Brain microvascular endothelial cell (primary cell): ENCODE data around the gene RBM4B.
A peak's percentile ranks its signal among the peaks of the same experiment; 100 is the strongest.
"Not testable (repeated sequence)": the region's sequence is repeated elsewhere in the genome, so short reads cannot be mapped to it uniquely, and the experiment has no call there.

Experiments used
- DNase-seq: peaks from one replicate; pipeline ENCODE4 v3.0.0-alpha.2; 2020
- H3K27ac ChIP-seq: fragments of 250-450 bp; sonication (Bioruptor Pico); 2 replicates; pipeline ENCODE4 v1.5.1; 2020; ENCODE audit warnings: mild to moderate bottlenecking, moderate library complexity
- H3K27me3 ChIP-seq: fragments of 250-450 bp; sonication (Bioruptor Pico); replicated peaks from 2 replicates; pipeline ENCODE4 v1.5.1; 2020; ENCODE audit warnings: mild to moderate bottlenecking
- H3K36me3 ChIP-seq: fragments of 250-450 bp; sonication (Bioruptor Pico); replicated peaks from 2 replicates; pipeline ENCODE4 v1.5.1; 2020; ENCODE audit warnings: mild to moderate bottlenecking
- H3K4me3 ChIP-seq: 2 replicates; pipeline ENCODE4 v1.5.1; 2011; ENCODE audit warnings: low read depth, mild to moderate bottlenecking, control low read depth, low read length, moderate library complexity
- in situ Hi-C: cut with HindIII; loops from 2 replicates; pipeline ENCODE4 v1.10.0; 2017; ENCODE audit warnings: low sequenced_read_pairs, low pct_ligation_motif_present
- TF ChIP-seq, protein P1 (sequence below): IDR thresholded peaks from 2 replicates; pipeline ENCODE4 v1.5.1; 2011; ENCODE audit warnings: low read depth, mild to moderate bottlenecking, moderate library complexity, low read length, control low read depth, inconsistent platforms; ENCODE audit errors: missing control alignments

Gene RBM4B, protein sequence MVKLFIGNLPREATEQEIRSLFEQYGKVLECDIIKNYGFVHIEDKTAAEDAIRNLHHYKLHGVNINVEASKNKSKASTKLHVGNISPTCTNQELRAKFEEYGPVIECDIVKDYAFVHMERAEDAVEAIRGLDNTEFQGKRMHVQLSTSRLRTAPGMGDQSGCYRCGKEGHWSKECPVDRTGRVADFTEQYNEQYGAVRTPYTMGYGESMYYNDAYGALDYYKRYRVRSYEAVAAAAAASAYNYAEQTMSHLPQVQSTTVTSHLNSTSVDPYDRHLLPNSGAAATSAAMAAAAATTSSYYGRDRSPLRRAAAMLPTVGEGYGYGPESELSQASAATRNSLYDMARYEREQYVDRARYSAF

DNA sequence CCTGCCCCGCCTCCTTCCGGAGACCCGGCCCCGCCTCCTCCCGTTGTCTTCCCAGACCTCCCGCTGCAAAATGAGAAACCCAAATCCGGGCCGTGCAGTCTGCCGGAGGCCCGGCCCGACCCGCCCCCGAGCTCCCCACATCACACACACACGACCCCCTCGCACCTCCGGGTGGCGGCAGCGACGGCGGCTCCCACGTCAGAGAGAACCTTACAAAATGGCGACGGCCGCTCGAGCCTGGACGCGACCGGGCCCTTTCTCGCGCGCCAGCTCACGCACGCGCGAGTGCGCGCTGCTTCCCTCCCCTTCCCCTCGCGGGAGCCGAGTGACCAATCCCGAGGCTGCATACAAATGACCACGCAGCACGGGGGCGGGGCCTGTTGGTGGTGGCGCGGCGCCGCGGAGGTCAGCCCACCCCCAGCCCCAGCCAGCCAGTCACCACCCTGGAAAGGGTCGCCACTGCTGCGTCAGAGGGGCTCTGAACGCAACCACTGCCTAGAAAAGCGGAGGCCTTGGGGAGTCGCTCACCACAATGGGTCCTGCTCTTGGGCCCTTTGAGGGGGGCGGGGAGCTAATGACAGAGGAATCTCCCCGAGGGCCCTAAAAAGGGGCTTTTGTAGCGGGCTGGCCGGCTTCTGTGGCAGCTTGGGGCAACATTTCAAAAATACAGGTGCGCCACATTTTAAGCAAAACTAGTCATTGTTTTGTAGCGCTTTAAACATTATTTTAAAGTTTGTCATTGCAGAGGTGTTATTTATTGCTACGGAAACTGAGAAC, at the start of gene RBM4B:
Gene RBM4B (minus strand): TSS at position 289 of the 777 bp plus-strand sequence. CDS start 808 bp downstream, outside the sequence.
- TF ChIP-seq, protein P1, sequence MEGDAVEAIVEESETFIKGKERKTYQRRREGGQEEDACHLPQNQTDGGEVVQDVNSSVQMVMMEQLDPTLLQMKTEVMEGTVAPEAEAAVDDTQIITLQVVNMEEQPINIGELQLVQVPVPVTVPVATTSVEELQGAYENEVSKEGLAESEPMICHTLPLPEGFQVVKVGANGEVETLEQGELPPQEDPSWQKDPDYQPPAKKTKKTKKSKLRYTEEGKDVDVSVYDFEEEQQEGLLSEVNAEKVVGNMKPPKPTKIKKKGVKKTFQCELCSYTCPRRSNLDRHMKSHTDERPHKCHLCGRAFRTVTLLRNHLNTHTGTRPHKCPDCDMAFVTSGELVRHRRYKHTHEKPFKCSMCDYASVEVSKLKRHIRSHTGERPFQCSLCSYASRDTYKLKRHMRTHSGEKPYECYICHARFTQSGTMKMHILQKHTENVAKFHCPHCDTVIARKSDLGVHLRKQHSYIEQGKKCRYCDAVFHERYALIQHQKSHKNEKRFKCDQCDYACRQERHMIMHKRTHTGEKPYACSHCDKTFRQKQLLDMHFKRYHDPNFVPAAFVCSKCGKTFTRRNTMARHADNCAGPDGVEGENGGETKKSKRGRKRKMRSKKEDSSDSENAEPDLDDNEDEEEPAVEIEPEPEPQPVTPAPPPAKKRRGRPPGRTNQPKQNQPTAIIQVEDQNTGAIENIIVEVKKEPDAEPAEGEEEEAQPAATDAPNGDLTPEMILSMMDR: no peak
- peak; percentile 96 for DNase-seq
- Histone ChIP-seq H3K4me3 (peak within 1 kb of the TSS; percentile 80), H3K36me3 (peaks cover 6% of the 10 kb centered on the region), H3K27me3 (no peaks in the 10 kb centered on the region), H3K27ac (peak within 1 kb of the TSS; percentile 91)
- in situ Hi-C loops: no loop called here

DNA sequence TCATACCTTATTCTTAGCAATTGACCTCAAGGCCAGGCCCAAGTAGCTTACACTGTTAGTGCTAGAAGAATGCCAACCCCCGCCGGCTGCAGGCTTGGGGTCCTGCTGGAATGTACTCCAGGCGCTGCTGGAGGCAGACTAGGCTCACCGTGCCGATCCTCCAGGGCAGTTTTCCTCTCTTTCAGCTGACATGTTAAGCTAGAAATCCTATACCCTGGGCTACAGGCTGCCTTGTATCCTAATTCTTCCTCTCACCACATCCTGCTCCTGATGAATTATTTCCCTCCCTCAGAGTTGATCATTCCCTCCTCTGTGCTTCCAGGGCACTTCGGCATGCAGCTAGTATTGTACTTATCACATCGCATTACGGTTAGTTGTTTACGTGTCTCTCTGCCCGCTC, 48.0 kb upstream of the RBM4B start:
- Histone ChIP-seq H3K27me3 (peaks cover 11% of the 10 kb centered on the region), H3K4me3 (no peak overlapping the region), H3K36me3 (no peaks in the 10 kb centered on the region), H3K27ac (no peak overlapping the region)
- in situ Hi-C loops: no loop called here
- TF ChIP-seq, protein P1: no peak
- DNase-seq: no peak

DNA sequence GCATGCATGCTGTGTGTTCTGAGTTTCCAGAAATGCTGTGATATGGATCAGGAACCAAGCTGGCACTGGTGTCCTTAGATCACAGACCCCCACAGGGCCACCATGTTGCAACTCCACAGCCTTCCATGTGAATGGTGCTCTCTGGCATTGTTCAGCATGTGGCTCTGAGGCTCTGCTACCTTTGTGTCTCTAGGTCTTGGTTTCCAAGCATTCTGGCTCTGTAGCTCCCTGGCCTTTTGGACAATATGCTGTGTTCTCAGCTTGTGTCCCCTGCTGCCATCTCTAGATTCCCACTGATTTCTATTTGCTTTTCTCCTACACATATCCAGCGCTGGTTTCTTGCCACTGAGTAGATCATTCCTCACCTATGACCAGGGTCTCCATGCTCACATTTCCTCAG, 47.4 kb upstream of the RBM4B start:
- in situ Hi-C loops: no loop called here
- H3K27ac ChIP-seq: no peak overlapping the region

DNA sequence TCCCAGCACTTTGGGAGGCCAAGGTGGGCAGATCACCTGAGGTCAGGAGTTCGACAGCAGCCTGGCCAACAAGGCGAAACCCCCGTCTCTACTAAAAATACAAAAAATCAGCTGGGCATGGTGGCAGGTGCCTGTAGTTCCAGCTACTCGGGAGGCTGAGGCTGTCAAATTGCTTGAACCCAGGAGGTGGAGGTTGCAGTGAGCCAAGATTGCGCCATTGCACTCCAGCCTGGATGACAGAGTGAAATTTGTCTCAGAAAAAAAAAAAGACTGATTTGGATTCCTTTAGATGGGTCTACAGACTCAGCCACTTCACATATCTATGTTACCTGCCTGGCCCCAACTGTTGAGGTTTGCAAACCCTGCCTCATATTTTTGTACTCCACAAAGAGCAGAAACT, 46.5 kb upstream of the RBM4B start:
- H3K27me3 ChIP-seq: peaks cover 11% of the 10 kb centered on the region
- H3K4me3 ChIP-seq, in situ Hi-C loops, H3K36me3 ChIP-seq, DNase-seq, H3K27ac ChIP-seq: not testable (repeated sequence)

More for the DNA sequence above, 47.4 kb upstream of the RBM4B start:
- TF ChIP-seq, protein P1: no peak
- Histone ChIP-seq H3K4me3 (no peak overlapping the region), H3K27me3 (peaks cover 11% of the 10 kb centered on the region), H3K36me3 (no peaks in the 10 kb centered on the region)
- no peak for DNase-seq

DNA sequence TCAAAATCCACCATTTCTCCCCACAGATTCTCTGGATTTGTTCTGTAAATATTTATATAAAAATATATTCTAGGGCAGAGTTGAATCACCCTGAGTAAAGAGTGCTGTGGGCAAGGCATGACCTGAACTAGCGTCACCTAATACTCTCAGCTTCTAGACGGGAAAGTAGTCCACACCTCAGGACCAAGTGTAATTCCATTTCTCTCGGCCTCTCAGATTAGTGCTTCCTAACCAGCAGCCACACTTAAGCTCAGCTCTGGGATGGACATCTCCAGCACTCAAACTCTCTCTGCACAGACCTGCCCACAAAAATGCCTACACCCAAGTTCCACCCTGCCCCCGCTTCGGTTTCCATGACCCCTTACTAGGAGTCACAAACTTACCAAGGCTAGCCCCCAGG, 46.0 kb upstream of the RBM4B start:
- H3K4me3 ChIP-seq: no peak overlapping the region
- no peak for DNase-seq
- no peak overlapping the region for H3K27ac ChIP-seq
- in situ Hi-C loops: no loop called here
- TF ChIP-seq, protein P1: no peak
- H3K36me3 ChIP-seq: no peaks in the 10 kb centered on the region
- peaks cover 11% of the 10 kb centered on the region for H3K27me3 ChIP-seq
